ENCODE measurements around the gene CD248.

Gene CD248

GRCh38 chr11:66332371-66333219 lies 15.8 kb upstream of the CD248 start:
- no peak for DNase-seq (ENCODE audit: low spot score)
- no peak for TF ChIP-seq CTCF (IDR thresholded peaks at IDR 0.05)
- H3K4me3 ChIP-seq: no peak overlapping the region
- H3K27ac ChIP-seq: no peak overlapping the region

GRCh38 chr11:66331542-66332370 lies 14.9 kb upstream of the CD248 start:
- Histone ChIP-seq H3K4me3 (no peak overlapping the region), H3K27ac (no peak overlapping the region)
- no peak for TF ChIP-seq CTCF (IDR thresholded peaks at IDR 0.05)
- DNase-seq (ENCODE audit: low spot score): no peak

- H3K27ac ChIP-seq: no peak overlapping the region
- DNase-seq (ENCODE audit: low spot score): no peak
- no peak overlapping the region for H3K4me3 ChIP-seq
- no peak for TF ChIP-seq CTCF (IDR thresholded peaks at IDR 0.05)
Observed at GRCh38 chr11:66330931-66331330, 14.1 kb upstream of the CD248 start.

- no peak for TF ChIP-seq CTCF (IDR thresholded peaks at IDR 0.05)
- no peak for DNase-seq (ENCODE audit: low spot score)
Observed at GRCh38 chr11:66329165-66329673, 12.4 kb upstream of the CD248 start.

GRCh38 chr11:66328302-66329144 lies 11.7 kb upstream of the CD248 start:
- peak; percentile 90 for TF ChIP-seq CTCF (IDR thresholded peaks at IDR 0.05)
- H3K4me3 ChIP-seq: peak overlapping the region; percentile 48
- DNase-seq (ENCODE audit: low spot score): no peak
- peak overlapping the region in 1 of 2 donors; percentile 89 for H3K27ac ChIP-seq

More at GRCh38 chr11:66329165-66329673, 12.4 kb upstream of the CD248 start:
- Histone ChIP-seq H3K27ac (no peak overlapping the region), H3K4me3 (no peak overlapping the region)

- no peak for DNase-seq (ENCODE audit: low spot score)
- Histone ChIP-seq H3K4me3 (no peak overlapping the region), H3K27ac (peak overlapping the region in 1 of 2 donors; percentile 89)
- TF ChIP-seq CTCF (IDR thresholded peaks at IDR 0.05): no peak
Observed at GRCh38 chr11:66328031-66328301, 11.1 kb upstream of the CD248 start.
